MG63 (cell line): ENCODE results near the gene IQCN. TPM values are rescaled to one million over a fixed set of nuclear protein-coding genes. Genes with fewer than 3 reads are reported as not detected.
A peak's percentile ranks its signal among the peaks of the same experiment; 100 is the strongest.
"Not testable (repeated sequence)": the region's sequence is repeated elsewhere in the genome, so short reads cannot be mapped to it uniquely, and the experiment has no call there.

ENCODE experiments used
- DNase-seq: peaks from one replicate; pipeline ENCODE4 v3.0.0-alpha.2; 2020
- H3K27me3 ChIP-seq: fragments of 250-450 bp; sonication (Bioruptor Pico); 2 replicates; pipeline ENCODE4 v1.5.1; 2020; ENCODE audit warnings: mild to moderate bottlenecking, moderate library complexity
- H3K36me3 ChIP-seq: fragments of 250-450 bp; sonication (Bioruptor Pico); 2 replicates; pipeline ENCODE4 v1.5.1; 2020; ENCODE audit warnings: mild to moderate bottlenecking, moderate library complexity
- H3K4me3 ChIP-seq: fragments of 250-450 bp; sonication (Bioruptor Pico); 2 replicates; pipeline ENCODE4 v1.5.1; 2020; ENCODE audit warnings: mild to moderate bottlenecking, moderate library complexity
- H3K9me3 ChIP-seq: fragments of 250-450 bp; sonication (Bioruptor Pico); 2 replicates; pipeline ENCODE4 v1.5.1; 2020; ENCODE audit warnings: mild to moderate bottlenecking, moderate library complexity
- total RNA-seq: library from RNA; depleted of rRNA; stranded (reverse); fragments of >200 nt; shearing (Covaris generic); gene quantifications from 2 replicates; pipeline ENCODE4 v1.2.3, GENCODE V29; 2014; ENCODE audit warnings: low replicate concordance; rRNA removed

The IQCN gene
- total RNA-seq, 1 experiment from 2014 or later: 0.03 TPM

DNA sequence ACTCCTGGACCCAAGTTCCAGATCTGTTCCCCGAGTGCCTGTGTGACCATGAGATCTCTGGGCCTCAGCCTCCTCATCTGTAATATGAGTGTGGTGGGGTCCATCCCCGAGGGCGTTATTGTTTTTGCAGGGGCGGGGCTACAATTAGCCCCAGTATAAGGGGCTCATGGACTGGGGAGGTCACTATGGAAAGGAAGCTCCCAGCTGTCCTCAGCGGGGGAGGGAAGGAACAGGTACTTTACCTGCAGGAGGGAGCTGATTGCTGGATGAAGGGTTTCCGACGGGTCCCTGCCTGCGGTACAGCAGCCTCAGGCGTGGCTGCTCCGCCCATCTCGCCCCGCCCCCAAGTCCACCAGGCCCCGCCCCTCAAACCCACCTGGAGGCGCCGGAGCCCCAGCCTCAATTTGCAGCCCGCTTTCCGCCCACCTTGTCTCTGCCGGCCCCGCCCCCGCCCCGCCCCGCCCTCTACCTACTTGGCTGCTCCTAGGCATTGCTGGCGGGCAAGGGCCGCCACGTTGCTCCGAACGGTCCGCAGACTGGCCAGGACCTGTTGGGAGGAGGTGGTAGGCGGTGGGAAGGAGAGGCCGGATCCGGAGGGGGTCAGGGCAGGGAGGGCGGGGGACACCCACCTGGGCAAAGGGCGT, 53.5 kb downstream of the IQCN start:
- H3K36me3 ChIP-seq: no peaks in the 10 kb centered on the region; the same call in 1 of the 2 replicates
- no peak for DNase-seq
- H3K9me3 ChIP-seq: no peaks in the 10 kb centered on the region
- H3K27me3 ChIP-seq: no peaks in the 10 kb centered on the region
- no peak overlapping the region for H3K4me3 ChIP-seq

DNA sequence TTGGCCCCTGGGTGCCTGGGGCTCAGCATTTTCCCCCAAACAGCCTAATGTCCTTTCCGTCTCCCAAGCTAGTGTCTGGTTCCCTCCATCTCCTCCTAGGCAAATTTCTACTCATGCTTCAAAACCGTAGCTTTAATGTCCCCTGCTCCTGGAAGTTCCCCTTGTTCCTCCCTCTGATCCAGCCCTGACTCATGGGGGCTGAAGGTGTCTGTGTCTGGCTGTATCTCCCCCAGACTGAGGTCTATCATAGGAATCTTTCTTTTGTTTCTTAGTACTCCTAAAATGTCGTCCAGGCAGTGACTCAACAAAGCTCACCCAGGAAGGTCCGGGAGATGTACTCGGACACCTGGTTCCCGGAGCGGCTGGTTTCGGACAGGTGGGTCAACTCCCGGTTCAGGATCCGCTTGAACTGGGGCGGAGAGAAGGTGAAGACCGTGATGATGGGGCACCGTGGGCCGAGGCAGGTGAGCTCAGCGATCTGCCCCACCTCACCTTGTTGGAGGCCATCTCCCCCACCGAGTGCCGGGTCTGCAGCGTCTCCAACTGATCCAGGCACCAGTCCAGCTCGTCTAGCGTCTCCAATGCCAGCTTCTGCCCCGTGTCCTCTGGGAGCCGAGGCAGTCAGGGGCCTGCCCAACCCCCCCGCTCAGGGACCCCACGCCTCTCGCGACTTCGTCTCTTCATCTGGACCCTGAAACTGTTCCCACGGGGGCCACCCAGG, 54.2 kb downstream of the IQCN start:
- no peak overlapping the region for H3K4me3 ChIP-seq
- no peaks in the 10 kb centered on the region; the same call in none of the 2 replicates for H3K36me3 ChIP-seq
- no peaks in the 10 kb centered on the region for H3K27me3 ChIP-seq
- no peaks in the 10 kb centered on the region for H3K9me3 ChIP-seq
- DNase-seq: no peak

DNA sequence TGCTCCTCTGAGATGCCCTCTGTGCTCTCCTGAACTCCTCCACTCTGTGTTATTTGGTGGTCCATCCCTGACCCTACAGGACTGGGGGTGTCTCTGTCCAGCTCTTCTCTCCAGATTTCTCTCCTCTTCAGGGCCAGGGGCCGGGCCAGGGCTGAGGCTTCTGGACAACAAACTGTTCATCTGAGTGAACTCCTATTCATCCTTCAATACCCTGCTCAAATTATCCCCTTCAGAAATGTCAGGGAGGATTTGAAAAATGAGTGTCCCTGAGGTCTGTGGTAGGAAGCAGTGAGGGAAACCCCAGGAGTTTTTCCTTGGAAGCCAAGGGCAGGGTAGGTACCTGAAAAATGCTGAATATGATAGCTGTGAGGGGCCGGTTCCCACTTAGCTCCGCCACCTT, 55.7 kb downstream of the IQCN start:
- Histone ChIP-seq H3K36me3 (no peaks in the 10 kb centered on the region; the same call in none of the 2 replicates), H3K4me3 (no peak overlapping the region), H3K9me3 (no peaks in the 10 kb centered on the region), H3K27me3 (no peaks in the 10 kb centered on the region)
- no peak for DNase-seq

DNA sequence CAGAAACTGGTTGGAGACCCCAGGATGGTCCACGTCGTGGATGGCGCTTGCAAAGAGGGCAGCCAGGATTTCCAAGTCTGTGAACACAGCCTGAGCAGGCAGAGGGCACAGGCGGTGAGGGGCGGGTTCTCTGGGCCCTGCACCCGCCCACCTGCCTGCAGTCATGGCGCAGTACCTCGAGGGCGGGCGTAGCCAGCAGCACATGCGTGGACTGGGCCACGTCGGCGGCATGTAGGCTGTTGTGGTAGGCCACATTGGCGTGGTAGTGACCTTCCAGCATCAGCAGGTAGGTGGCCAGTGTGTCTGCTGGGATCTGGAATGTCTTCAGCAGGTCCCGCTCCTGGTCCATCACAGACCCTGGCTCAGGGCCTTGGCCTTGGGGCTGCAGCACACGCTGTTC, 56.1 kb downstream of the IQCN start:
- no peak for DNase-seq
- Histone ChIP-seq H3K4me3 (no peak overlapping the region), H3K36me3 (peaks cover 1% of the 10 kb centered on the region), H3K9me3 (no peaks in the 10 kb centered on the region), H3K27me3 (no peaks in the 10 kb centered on the region)

DNA sequence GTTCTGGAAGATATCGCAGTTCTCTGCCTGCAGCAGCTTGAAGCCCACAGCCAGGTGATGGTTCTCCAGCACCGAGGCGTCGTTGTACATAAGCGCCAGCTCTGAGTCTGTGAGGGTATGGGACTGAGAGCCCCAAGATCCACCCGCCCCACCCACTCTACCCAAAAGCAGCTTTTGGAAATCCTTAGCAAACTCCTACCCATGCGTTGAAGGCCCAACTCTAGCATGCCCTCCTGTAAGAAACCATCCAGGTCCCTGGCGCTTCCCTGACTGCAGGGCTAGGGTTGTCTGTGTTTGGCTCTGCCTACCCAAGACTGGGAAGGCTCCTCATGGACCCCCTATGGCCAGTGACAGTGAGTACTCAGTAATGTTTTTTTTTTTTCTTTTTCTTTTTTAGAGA, 57.5 kb downstream of the IQCN start:
- Histone ChIP-seq H3K4me3 (no peak overlapping the region), H3K27me3 (no peaks in the 10 kb centered on the region), H3K36me3 (peaks cover 6% of the 10 kb centered on the region), H3K9me3 (no peaks in the 10 kb centered on the region)
- DNase-seq: no peak

DNA sequence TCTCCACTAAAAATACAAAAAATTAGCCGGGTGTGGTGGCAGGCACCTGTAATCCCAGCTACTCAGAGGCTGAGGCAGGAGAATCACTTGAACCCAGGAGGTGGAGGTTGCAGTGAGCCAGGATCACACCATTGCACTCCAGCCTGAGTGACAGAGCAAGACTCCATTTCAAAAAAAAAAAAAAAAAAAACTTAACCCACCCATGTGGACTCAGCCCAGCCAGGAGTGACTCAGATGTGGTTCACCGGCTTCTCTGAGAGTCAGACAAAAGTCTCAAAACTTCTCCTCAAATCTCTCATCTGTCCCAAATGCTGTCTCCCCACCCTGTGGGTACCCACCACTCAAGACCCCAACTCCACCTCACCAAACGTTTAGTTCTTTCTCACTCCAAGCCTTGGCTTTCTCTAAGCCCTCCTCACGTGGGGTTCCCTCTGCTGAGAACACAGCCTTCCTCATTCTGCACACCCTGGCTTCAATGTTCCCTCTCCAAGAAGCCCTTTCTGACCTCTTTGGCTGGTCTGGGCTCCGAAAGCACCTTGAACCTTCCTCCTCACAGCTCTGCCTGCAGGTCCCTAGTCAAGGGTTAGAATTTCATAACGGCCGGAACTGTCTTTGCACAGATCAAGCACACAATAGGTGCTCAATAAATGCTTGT, 59.3 kb downstream of the IQCN start:
- H3K9me3 ChIP-seq: no peaks in the 10 kb centered on the region
- no peaks in the 10 kb centered on the region for H3K27me3 ChIP-seq
- H3K36me3 ChIP-seq: peaks cover 6% of the 10 kb centered on the region
- no peak overlapping the region for H3K4me3 ChIP-seq
- DNase-seq: peak; percentile 79

DNA sequence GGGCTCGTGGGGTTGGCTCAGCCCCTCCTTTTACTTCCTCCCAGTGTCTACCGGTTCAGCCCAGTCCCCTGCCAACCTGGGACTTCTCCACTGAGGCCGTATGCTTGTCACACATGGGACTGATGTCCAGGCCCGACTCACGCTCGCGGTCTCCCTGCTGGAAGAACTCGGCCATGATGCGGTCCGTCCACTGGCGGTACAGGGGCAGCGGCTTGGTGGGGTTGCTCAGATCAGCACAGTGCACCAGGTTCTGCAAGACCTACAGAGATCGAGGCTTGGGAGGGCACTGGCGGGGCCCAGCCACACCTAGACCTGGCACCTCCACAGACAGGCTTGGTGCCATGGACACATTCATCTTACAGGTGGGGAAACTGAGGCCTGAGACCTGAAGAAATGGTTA, 62.6 kb downstream of the IQCN start:
- Histone ChIP-seq H3K9me3 (no peaks in the 10 kb centered on the region), H3K4me3 (no peak overlapping the region), H3K27me3 (no peaks in the 10 kb centered on the region), H3K36me3 (peaks cover 6% of the 10 kb centered on the region)
- DNase-seq: no peak

DNA sequence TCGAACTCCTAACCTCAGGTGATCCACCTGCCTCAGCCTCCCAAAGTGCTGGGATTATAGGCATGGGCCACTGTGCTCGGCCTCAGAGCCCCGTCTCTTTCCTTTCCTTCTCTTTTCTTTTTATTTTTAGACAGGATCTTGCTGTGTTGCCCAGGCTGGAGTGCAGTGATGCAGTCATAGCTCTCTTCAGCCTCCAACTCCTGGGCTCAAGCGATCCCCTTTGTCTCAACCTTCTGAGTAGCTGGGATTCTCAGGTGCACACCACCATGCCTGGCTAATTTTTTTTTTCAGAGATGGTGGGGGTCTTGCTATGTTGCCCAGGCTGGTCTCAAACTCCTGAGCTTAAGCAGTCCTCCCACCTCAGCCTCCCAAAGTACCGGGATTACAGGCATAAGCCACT, 64.3 kb downstream of the IQCN start:
- H3K4me3 ChIP-seq, H3K27me3 ChIP-seq, H3K9me3 ChIP-seq, H3K36me3 ChIP-seq, DNase-seq: not testable (repeated sequence)

DNA sequence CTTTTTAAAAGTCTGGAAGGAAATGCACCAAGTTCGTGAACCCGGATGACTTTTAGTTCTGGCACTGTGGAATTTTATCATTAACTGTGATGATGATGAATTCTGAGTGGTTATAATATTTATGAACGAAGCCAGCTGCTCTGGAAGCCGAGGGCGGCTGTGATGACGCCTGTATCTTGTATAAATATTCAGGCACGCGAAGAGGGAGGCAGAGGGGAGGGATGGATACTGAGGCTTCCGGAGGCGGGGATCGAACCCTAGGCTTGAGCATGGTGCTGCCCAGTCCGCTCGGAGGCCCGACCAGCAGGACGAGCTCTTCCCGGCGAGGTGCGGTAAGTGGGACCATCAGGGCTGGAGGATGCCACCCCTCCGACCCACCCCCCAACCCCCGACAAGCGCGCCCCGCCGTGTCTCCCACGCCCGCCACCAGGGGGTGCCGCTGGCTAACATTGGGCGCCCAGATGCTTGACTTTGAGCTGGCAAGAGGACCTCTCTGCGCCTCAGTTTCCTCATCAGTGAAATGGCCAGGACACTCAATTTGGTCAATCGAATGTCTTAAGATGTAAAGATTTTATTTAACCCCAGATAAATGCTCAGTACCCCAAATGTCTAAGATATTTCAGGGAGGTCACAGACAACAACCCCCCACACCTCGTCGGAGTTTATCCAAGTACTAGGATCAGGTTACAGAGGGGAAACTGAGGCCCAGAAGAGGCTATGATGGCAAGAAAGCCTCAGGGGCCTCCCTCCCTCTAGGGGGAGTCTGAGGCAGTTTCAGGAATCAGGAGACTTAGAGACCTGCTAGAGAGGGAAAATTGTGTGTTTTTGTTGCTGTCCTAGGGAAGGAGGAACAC, 65.9 kb downstream of the IQCN start:
- Histone ChIP-seq H3K36me3 (peaks cover 6% of the 10 kb centered on the region), H3K4me3 (peak overlapping the region; percentile 38), H3K27me3 (no peaks in the 10 kb centered on the region), H3K9me3 (no peaks in the 10 kb centered on the region)
- peak; percentile 90 for DNase-seq

Other genes with a start within 250 kb of the IQCN start
- not detected in 2 replicates for gene IL12RB1, start 187.5 kb downstream of the IQCN start, total RNA-seq
- gene MAST3, start 176.7 kb downstream of the IQCN start, total RNA-seq: 0.20 and 0.95 TPM in 2 replicates
- 4.2 and 13.2 TPM in 2 replicates for gene PIK3R2, start 121.3 kb downstream of the IQCN start, total RNA-seq
- 1.0 TPM in 1 of 2 replicates, not detected in the other for gene IFI30, start 100.6 kb downstream of the IQCN start, total RNA-seq
- gene MPV17L2, start 81.2 kb downstream of the IQCN start, total RNA-seq: 8.2 and 29.5 TPM in 2 replicates
- gene RAB3A, start 70.4 kb downstream of the IQCN start, total RNA-seq: 0.99 TPM in 1 of 2 replicates, not detected in the other
- gene PDE4C, start 48.0 kb downstream of the IQCN start, total RNA-seq: not detected in 2 replicates
- 85.7 and 102 TPM in 2 replicates for gene JUND, start 7.2 kb upstream of the IQCN start, total RNA-seq
- gene LSM4, start 48.6 kb upstream of the IQCN start, total RNA-seq: 335 and 636 TPM in 2 replicates
- gene PGPEP1, start 66.1 kb upstream of the IQCN start, total RNA-seq: 5.5 and 11.2 TPM in 2 replicates
- 2.3 and 13.1 TPM in 2 replicates for gene GDF15, start 111.7 kb upstream of the IQCN start, total RNA-seq
- not detected in 2 replicates for gene LRRC25, start 123.2 kb upstream of the IQCN start, total RNA-seq
- 187 and 203 TPM in 2 replicates for gene SSBP4, start 144.9 kb upstream of the IQCN start, total RNA-seq
- 0.40 and 4.4 TPM in 2 replicates for gene ISYNA1, start 163.7 kb upstream of the IQCN start, total RNA-seq
- gene ELL, start 247.6 kb upstream of the IQCN start, total RNA-seq: 12.2 and 22.1 TPM in 2 replicates